Nucleus accumbens (tissue), 56 donors: ENCODE data around the gene DYDC1.
"Not testable (repeated sequence)": the region's sequence is repeated elsewhere in the genome, so short reads cannot be mapped to it uniquely, and the experiment has no call there.

Experiments used
- DNase-seq, 56 donors: peaks; one replicate each; lab custom pipeline; 2025; lab: John Stamatoyannopoulos, UW

The DYDC1 gene

GRCh38 chr10:80344912-80345311 is 11.6 kb downstream of the DYDC1 start:
- DNase-seq: no peak

GRCh38 chr10:80344276-80344675 is 12.3 kb downstream of the DYDC1 start:
- no peak for DNase-seq

- no peak for DNase-seq
Observed at GRCh38 chr10:80333983-80334382, 22.6 kb downstream of the DYDC1 start.

GRCh38 chr10:80324891-80325364 is 31.6 kb downstream of the DYDC1 start:
- no peak for DNase-seq

- no peak for DNase-seq
Observed at GRCh38 chr10:80324086-80324485, 32.5 kb downstream of the DYDC1 start.

- no peak for DNase-seq
Observed at GRCh38 chr10:80323311-80323710, 33.2 kb downstream of the DYDC1 start.

- no peak for DNase-seq
Observed at GRCh38 chr10:80322711-80323110, 33.8 kb downstream of the DYDC1 start.

GRCh38 chr10:80322158-80322557 is 34.4 kb downstream of the DYDC1 start:
- DNase-seq: no peak

GRCh38 chr10:80321183-80321582 is 35.4 kb downstream of the DYDC1 start:
- DNase-seq: no peak

- DNase-seq: no peak
Observed at GRCh38 chr10:80320377-80320776, 36.2 kb downstream of the DYDC1 start.

GRCh38 chr10:80319725-80320290 is 36.7 kb downstream of the DYDC1 start:
- DNase-seq: no peak

GRCh38 chr10:80319318-80319717 is 37.2 kb downstream of the DYDC1 start:
- no peak for DNase-seq

GRCh38 chr10:80318742-80319141 is 37.8 kb downstream of the DYDC1 start:
- DNase-seq: no peak

- DNase-seq: no peak
Observed at GRCh38 chr10:80315391-80315790, 41.2 kb downstream of the DYDC1 start.

- no peak for DNase-seq
Observed at GRCh38 chr10:80313523-80313922, 43.0 kb downstream of the DYDC1 start.

- DNase-seq: not testable (repeated sequence)
Observed at GRCh38 chr10:80305989-80306388, 50.6 kb downstream of the DYDC1 start.

- no peak for DNase-seq
Observed at GRCh38 chr10:80296942-80297341, 59.6 kb downstream of the DYDC1 start.

- no peak for DNase-seq
Observed at GRCh38 chr10:80292607-80293239, 63.8 kb downstream of the DYDC1 start.

- DNase-seq: no peak
Observed at GRCh38 chr10:80290474-80291220, 65.9 kb downstream of the DYDC1 start.

GRCh38 chr10:80289451-80290287 is 66.9 kb downstream of the DYDC1 start, which contains the start of gene MAT1A:
TSS of gene MAT1A (minus strand) at chr10:80289658. CDS start at chr10:80289423, 235 bp downstream.
- peak in 7 of 56 donors; percentile 2 to 33 (median 18) for DNase-seq

- no peak for DNase-seq
Observed at GRCh38 chr10:80288849-80289248, 67.7 kb downstream of the DYDC1 start.
